Astrocyte of the hippocampus (primary cell): ENCODE data around the gene DNAI7.

Source experiments
- DNase-seq: peaks from one replicate; pipeline ENCODE4 v3.0.0; 2011; ENCODE audit warnings: low read depth, low spot score

Gene DNAI7

GRCh38 chr12:25182765-25183164 is 12.2 kb downstream of the DNAI7 start:
- DNase-seq, result no peak

GRCh38 chr12:25162866-25163265 is 32.1 kb downstream of the DNAI7 start:
- DNase-seq, result no peak

GRCh38 chr12:25156061-25156460 is 38.9 kb downstream of the DNAI7 start:
- no peak for DNase-seq

- DNase-seq, result peak; percentile 46
These were observed 39.9 kb downstream of the DNAI7 start for GRCh38 chr12:25155022-25155576.

- DNase-seq, result peak; percentile 1
These were observed 42.9 kb downstream of the DNAI7 start for GRCh38 chr12:25152055-25152454.

- peak; percentile 94 for DNase-seq
These were observed 43.5 kb downstream of the DNAI7 start for GRCh38 chr12:25151476-25151875.

GRCh38 chr12:25146686-25147085 is 48.3 kb downstream of the DNAI7 start:
- no peak for DNase-seq

- no peak for DNase-seq
These were observed 59.3 kb downstream of the DNAI7 start for GRCh38 chr12:25135531-25136154.

- no peak for DNase-seq
These were observed 63.7 kb downstream of the DNAI7 start for GRCh38 chr12:25131270-25131669.

GRCh38 chr12:25130741-25131188 is 64.2 kb downstream of the DNAI7 start:
- DNase-seq, result peak; percentile 43

- DNase-seq, result no peak
These were observed 68.2 kb downstream of the DNAI7 start for GRCh38 chr12:25126746-25127145.

GRCh38 chr12:25126101-25126500 is 68.9 kb downstream of the DNAI7 start:
- no peak for DNase-seq

- DNase-seq, result no peak
These were observed 70.5 kb downstream of the DNAI7 start for GRCh38 chr12:25124493-25124892.

GRCh38 chr12:25123126-25123525 is 71.8 kb downstream of the DNAI7 start:
- DNase-seq, result no peak

- no peak for DNase-seq
These were observed 73.0 kb downstream of the DNAI7 start for GRCh38 chr12:25121916-25122315.

GRCh38 chr12:25121110-25121509 is 73.8 kb downstream of the DNAI7 start:
- no peak for DNase-seq

- DNase-seq, result no peak
These were observed 75.9 kb downstream of the DNAI7 start for GRCh38 chr12:25119020-25119419.

GRCh38 chr12:25115677-25116076 is 79.3 kb downstream of the DNAI7 start:
- DNase-seq, result no peak

- DNase-seq, result no peak
These were observed 81.3 kb downstream of the DNAI7 start for GRCh38 chr12:25113651-25114050.

- no peak for DNase-seq
These were observed 84.7 kb downstream of the DNAI7 start for GRCh38 chr12:25110260-25110659.

GRCh38 chr12:25107920-25108319 is 87.0 kb downstream of the DNAI7 start:
- DNase-seq, result no peak

GRCh38 chr12:25106818-25107217 is 88.1 kb downstream of the DNAI7 start:
- no peak for DNase-seq

- DNase-seq, result peak; percentile 5
These were observed 92.6 kb downstream of the DNAI7 start for GRCh38 chr12:25102402-25102801.

- no peak for DNase-seq
These were observed 93.9 kb downstream of the DNAI7 start for GRCh38 chr12:25101092-25101445.
